Liver (tissue), 9 donors: Measurements from ENCODE around the gene KIF26A. TPM values are rescaled to one million over a fixed set of nuclear protein-coding genes. Genes with fewer than 3 reads are reported as not detected.

Experiments used
- DNase-seq: peaks from one replicate; pipeline ENCODE4 v3.0.0-alpha.2; 2017; ENCODE audit warnings: low spot score
- H3K27ac ChIP-seq, 2 donors: one replicate each; pipeline ENCODE4 v1.7.0; 2013; ENCODE audit warnings: inconsistent platforms in 2 of 2, low read length in 2 of 2, control low read depth in 1 of 2, low read depth in 1 of 2, mild to moderate bottlenecking in 1 of 2
- H3K27me3 ChIP-seq, 4 donors: one replicate each; pipeline versions ENCODE4 v1.6.1 to v1.7.0; 2013; ENCODE audit warnings: low read length in 3 of 4, inconsistent platforms in 1 of 4, mild to moderate bottlenecking in 1 of 4, moderate library complexity in 1 of 4; ENCODE audit not compliant: control insufficient read depth in 4 of 4, insufficient read depth in 4 of 4
- H3K36me3 ChIP-seq, 4 donors: one replicate each; pipeline versions ENCODE4 v1.6.1 to v1.7.0; 2013; ENCODE audit warnings: low read length in 3 of 4, mild to moderate bottlenecking in 3 of 4, low read depth in 1 of 4, moderate library complexity in 1 of 4; ENCODE audit not compliant: control insufficient read depth in 4 of 4, insufficient read depth in 3 of 4
- H3K4me1 ChIP-seq, 4 donors: one replicate each; pipeline versions ENCODE4 v1.6.1 to v1.7.0; 2013; ENCODE audit warnings: low read length in 3 of 4, mild to moderate bottlenecking in 3 of 4, moderate library complexity in 1 of 4; ENCODE audit not compliant: control insufficient read depth in 4 of 4, insufficient read depth in 4 of 4
- H3K4me3 ChIP-seq, 3 donors: one replicate each; pipeline versions ENCODE4 v1.6.1 to v1.7.0; 2013; ENCODE audit warnings: low read length in 3 of 3, control low read depth in 1 of 3, low read depth in 1 of 3, mild to moderate bottlenecking in 1 of 3
- H3K9ac ChIP-seq, 2 donors: one replicate each; pipeline ENCODE4 v1.7.0; 2013; ENCODE audit warnings: low read length in 2 of 2, mild to moderate bottlenecking in 2 of 2, moderate library complexity in 2 of 2, control low read depth in 1 of 2, low read depth in 1 of 2
- H3K9me3 ChIP-seq, 4 donors: one replicate each; pipeline versions ENCODE4 v1.6.1 to v1.7.0; 2013; ENCODE audit warnings: low read length in 3 of 4; ENCODE audit not compliant: control insufficient read depth in 4 of 4
- EGR1 ChIP-seq, 2 donors: IDR thresholded peaks; 2 replicates each; pipeline ENCODE4 v1.6.1; 2016 to 2018; ENCODE audit warnings: antibody characterized with exemption in 2 of 2, low read depth in 2 of 2
- FOXA1 ChIP-seq: IDR thresholded peaks from 2 replicates; pipeline ENCODE4 v1.6.1; 2016; ENCODE audit warnings: antibody characterized with exemption
- FOXA2 ChIP-seq: IDR thresholded peaks from 2 replicates; pipeline ENCODE4 v1.6.1; 2016; ENCODE audit warnings: antibody characterized with exemption
- GABPA ChIP-seq, 2 donors: IDR thresholded peaks in 1 of 2; conservative IDR thresholded peaks in 1 of 2; 2 replicates each; pipeline ENCODE4 v1.6.1; 2016; ENCODE audit warnings: antibody characterized with exemption in 2 of 2, mild to moderate bottlenecking in 1 of 2, moderate library complexity in 1 of 2
- HNF4A ChIP-seq, 2 donors: conservative IDR thresholded peaks; 2 replicates each; pipeline ENCODE4 v1.6.1; 2016; ENCODE audit warnings: antibody characterized with exemption in 2 of 2, mild to moderate bottlenecking in 2 of 2
- JUND ChIP-seq, 2 donors: IDR thresholded peaks; 2 replicates each; pipeline ENCODE4 v1.6.1; 2016; ENCODE audit warnings: antibody characterized with exemption in 2 of 2
- NR2F2 ChIP-seq: IDR thresholded peaks from 2 replicates; pipeline ENCODE4 v1.6.1; 2016; ENCODE audit warnings: antibody characterized with exemption
- RAD21 ChIP-seq, 2 donors: IDR thresholded peaks; 2 replicates each; pipeline ENCODE4 v1.6.1; 2016; ENCODE audit warnings: antibody characterized with exemption in 2 of 2, mild to moderate bottlenecking in 2 of 2
- SP1 ChIP-seq: IDR thresholded peaks from 2 replicates; pipeline ENCODE4 v1.6.1; 2018; ENCODE audit warnings: antibody characterized with exemption, mild to moderate bottlenecking
- TAF1 ChIP-seq: conservative IDR thresholded peaks from 2 replicates; pipeline ENCODE4 v1.6.1; 2016; ENCODE audit warnings: antibody characterized with exemption, mild to moderate bottlenecking
- YY1 ChIP-seq: IDR thresholded peaks from 2 replicates; pipeline ENCODE4 v1.6.1; 2016; ENCODE audit warnings: antibody characterized with exemption, mild to moderate bottlenecking
- WGBS: extraction: QIAGEN DNeasy Blood & Tissue Kit; methylation state at CpG from one replicate; pipeline ENCODE4 v1.1.7; 2013; 5-methylcytosine and 5-hydroxymethylcytosine counted together
- polyA plus RNA-seq, 2 donors: library from polyadenylated mRNA; stranded (reverse) in 1 of 2; unstranded in 1 of 2; fragments of 200-250 nt in 1 of 2; fragments of >200 nt in 1 of 2; fragmentation: Nextera tagmentation in 1 of 2; extraction: Ambion mirVana in 1 of 2; gene quantifications; one replicate each; pipeline versions ENCODE4 v1.2.1 to v1.2.3, GENCODE V29; 2013 to 2015
- total RNA-seq, 2 donors: library from RNA; depleted of rRNA; stranded (reverse); fragments of >200 nt; gene quantifications; one replicate each; pipeline ENCODE4 v1.2.3, GENCODE V29; 2014
- TF ChIP-seq, protein P1 (sequence below): IDR thresholded peaks from 2 replicates; pipeline ENCODE4 v1.6.1; 2016; ENCODE audit warnings: antibody characterized with exemption
- TF ChIP-seq, protein P2 (sequence below): fragments of 150-350 bp; IDR thresholded peaks from 2 replicates; pipeline ENCODE4 v1.5.1; 2017; ENCODE audit warnings: improper control_type of control experiment, low read depth, low read length; ENCODE audit not compliant: missing input control
- TF ChIP-seq, protein P3 (sequence below): IDR thresholded peaks from 2 replicates; pipeline ENCODE4 v1.6.1; 2016; ENCODE audit warnings: antibody characterized with exemption
- TF ChIP-seq, protein P4 (sequence below): IDR thresholded peaks from 2 replicates; pipeline ENCODE4 v1.6.1; 2016; ENCODE audit warnings: antibody characterized with exemption, mild to moderate bottlenecking
- donor health status: healthy.
- donor health status: healthy.
- donor health status: healthy.
- donor health status: healthy.
- donor health status: healthy.

Gene KIF26A
- total and polyA plus RNA-seq, 4 donors, result 0.07 to 10.2 (median 1.3) TPM

DNA sequence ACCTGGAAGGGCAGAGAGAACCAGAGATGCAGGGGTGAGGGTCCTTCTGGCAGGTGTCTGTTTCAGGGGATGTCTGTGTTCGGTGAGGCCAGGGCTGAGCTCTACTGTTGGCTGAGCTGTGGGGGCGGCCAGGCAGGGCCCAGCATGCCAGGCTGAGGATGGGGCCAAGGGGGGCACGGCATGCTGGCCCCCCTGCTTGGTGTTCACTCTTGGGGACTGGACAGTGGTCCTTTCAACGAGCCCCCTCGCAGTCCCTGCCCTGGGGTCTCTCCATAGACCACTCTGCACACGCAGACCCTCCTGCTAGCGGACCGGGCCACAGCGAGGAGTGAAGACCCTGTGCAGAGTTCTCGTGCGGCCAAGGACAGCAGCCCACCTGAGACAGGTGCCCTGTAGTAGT lies 56.3 kb downstream of the KIF26A start:
- whole genome bisulfite sequencing, result 92% methylated on average over 11 of the region's 11 CpGs
- no peak overlapping the region for H3K27ac ChIP-seq
- no peak overlapping the region for H3K4me3 ChIP-seq
- H3K9ac ChIP-seq, result no peak overlapping the region
- H3K4me1 ChIP-seq, result peaks cover 0 to 6% (median 4%) of the 10 kb centered on the region in 4 donors
- H3K27me3 ChIP-seq, result no peaks in the 10 kb centered on the region
- no peaks in the 10 kb centered on the region for H3K36me3 ChIP-seq
- TF ChIP-seq TAF1 (no peak), GABPA (IDR thresholded peaks at IDR 0.05 in 1 of 2, conservative IDR thresholded peaks at IDR 0.05 in 1 of 2) (no peak), NR2F2 (no peak)
- TF ChIP-seq, protein P1, sequence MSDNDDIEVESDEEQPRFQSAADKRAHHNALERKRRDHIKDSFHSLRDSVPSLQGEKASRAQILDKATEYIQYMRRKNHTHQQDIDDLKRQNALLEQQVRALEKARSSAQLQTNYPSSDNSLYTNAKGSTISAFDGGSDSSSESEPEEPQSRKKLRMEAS, result no peak
- H3K9me3 ChIP-seq, result no peaks in the 10 kb centered on the region
- DNase-seq, result no peak

DNA sequence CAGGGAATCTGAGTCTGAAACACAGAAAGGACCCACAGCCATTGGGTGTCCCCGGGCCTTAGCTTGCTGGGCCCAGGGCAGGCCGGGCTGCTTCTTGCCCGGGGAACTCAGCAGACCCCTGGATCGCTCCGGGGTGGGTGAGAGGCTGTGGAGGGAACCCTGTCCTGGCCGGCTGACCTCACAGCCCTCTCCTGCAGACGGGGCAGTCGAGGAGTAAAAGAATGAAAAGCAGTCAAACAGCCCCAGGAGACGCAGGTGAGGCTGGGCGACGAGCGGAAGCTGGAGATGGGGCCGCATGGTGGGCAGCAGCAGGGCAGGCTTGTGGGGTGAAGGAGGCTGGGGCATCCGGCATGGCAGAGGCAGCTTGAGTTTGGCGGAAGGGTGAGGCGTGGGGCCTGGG lies 57.0 kb downstream of the KIF26A start:
- Histone ChIP-seq H3K27ac (no peak overlapping the region), H3K9ac (no peak overlapping the region), H3K27me3 (no peaks in the 10 kb centered on the region), H3K4me3 (no peak overlapping the region), H3K9me3 (no peaks in the 10 kb centered on the region), H3K4me1 (peaks cover 0 to 6% (median 4%) of the 10 kb centered on the region in 4 donors), H3K36me3 (no peaks in the 10 kb centered on the region)
- 90% methylated on average over 16 of the region's 16 CpGs for WGBS
- no peak for DNase-seq
- TF ChIP-seq FOXA1, result no peak
- no peak for TF ChIP-seq JUND (IDR thresholded peaks at IDR 0.05)
- no peak for TF ChIP-seq HNF4A (conservative IDR thresholded peaks at IDR 0.05)
- no peak for TF ChIP-seq EGR1 (IDR thresholded peaks at IDR 0.05; ENCODE audit: low read depth in 2 of 2)
- TF ChIP-seq, protein P2, sequence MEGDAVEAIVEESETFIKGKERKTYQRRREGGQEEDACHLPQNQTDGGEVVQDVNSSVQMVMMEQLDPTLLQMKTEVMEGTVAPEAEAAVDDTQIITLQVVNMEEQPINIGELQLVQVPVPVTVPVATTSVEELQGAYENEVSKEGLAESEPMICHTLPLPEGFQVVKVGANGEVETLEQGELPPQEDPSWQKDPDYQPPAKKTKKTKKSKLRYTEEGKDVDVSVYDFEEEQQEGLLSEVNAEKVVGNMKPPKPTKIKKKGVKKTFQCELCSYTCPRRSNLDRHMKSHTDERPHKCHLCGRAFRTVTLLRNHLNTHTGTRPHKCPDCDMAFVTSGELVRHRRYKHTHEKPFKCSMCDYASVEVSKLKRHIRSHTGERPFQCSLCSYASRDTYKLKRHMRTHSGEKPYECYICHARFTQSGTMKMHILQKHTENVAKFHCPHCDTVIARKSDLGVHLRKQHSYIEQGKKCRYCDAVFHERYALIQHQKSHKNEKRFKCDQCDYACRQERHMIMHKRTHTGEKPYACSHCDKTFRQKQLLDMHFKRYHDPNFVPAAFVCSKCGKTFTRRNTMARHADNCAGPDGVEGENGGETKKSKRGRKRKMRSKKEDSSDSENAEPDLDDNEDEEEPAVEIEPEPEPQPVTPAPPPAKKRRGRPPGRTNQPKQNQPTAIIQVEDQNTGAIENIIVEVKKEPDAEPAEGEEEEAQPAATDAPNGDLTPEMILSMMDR, result no peak
- TF ChIP-seq, protein P1, result no peak
- TF ChIP-seq, protein P3, sequence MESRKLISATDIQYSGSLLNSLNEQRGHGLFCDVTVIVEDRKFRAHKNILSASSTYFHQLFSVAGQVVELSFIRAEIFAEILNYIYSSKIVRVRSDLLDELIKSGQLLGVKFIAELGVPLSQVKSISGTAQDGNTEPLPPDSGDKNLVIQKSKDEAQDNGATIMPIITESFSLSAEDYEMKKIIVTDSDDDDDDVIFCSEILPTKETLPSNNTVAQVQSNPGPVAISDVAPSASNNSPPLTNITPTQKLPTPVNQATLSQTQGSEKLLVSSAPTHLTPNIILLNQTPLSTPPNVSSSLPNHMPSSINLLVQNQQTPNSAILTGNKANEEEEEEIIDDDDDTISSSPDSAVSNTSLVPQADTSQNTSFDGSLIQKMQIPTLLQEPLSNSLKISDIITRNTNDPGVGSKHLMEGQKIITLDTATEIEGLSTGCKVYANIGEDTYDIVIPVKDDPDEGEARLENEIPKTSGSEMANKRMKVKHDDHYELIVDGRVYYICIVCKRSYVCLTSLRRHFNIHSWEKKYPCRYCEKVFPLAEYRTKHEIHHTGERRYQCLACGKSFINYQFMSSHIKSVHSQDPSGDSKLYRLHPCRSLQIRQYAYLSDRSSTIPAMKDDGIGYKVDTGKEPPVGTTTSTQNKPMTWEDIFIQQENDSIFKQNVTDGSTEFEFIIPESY, result no peak
- TF ChIP-seq, protein P4, sequence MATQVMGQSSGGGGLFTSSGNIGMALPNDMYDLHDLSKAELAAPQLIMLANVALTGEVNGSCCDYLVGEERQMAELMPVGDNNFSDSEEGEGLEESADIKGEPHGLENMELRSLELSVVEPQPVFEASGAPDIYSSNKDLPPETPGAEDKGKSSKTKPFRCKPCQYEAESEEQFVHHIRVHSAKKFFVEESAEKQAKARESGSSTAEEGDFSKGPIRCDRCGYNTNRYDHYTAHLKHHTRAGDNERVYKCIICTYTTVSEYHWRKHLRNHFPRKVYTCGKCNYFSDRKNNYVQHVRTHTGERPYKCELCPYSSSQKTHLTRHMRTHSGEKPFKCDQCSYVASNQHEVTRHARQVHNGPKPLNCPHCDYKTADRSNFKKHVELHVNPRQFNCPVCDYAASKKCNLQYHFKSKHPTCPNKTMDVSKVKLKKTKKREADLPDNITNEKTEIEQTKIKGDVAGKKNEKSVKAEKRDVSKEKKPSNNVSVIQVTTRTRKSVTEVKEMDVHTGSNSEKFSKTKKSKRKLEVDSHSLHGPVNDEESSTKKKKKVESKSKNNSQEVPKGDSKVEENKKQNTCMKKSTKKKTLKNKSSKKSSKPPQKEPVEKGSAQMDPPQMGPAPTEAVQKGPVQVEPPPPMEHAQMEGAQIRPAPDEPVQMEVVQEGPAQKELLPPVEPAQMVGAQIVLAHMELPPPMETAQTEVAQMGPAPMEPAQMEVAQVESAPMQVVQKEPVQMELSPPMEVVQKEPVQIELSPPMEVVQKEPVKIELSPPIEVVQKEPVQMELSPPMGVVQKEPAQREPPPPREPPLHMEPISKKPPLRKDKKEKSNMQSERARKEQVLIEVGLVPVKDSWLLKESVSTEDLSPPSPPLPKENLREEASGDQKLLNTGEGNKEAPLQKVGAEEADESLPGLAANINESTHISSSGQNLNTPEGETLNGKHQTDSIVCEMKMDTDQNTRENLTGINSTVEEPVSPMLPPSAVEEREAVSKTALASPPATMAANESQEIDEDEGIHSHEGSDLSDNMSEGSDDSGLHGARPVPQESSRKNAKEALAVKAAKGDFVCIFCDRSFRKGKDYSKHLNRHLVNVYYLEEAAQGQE, result no peak
- no peak for TF ChIP-seq RAD21 (IDR thresholded peaks at IDR 0.05)
- TF ChIP-seq FOXA2, result no peak
- no peak for TF ChIP-seq YY1
- TF ChIP-seq SP1, result no peak
